ENCODE data around the gene PRKG1.

DNA sequence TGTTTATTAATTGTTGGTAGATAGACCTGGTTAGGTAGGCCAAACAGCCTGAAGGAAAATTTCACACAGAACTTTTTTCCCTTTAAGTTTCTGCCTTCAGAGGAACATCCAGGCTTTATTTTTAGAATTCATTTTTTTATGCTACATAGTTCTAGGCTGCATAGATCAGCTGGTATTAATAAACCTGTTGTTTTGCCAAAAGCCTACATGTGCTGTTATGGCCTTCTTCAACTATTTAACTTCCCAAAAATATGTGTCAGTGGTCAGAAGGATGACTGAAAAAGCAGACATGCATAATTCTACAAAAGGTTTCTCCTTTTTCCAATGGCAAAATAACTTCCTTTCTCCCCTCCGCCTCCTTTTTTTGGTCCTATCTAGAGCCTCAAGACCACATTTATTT is 936.8 kb downstream of the PRKG1 start:
- TF ChIP-seq CTCF (conservative IDR thresholded peaks at IDR 0.05 in 1 of 2, IDR thresholded peaks at IDR 0.05 in 1 of 2; ENCODE audit: low read depth in 1 of 2, low read length in 2 of 2) (no peak), EZH2 (IDR thresholded peaks at IDR 0.05; ENCODE audit: low read length, missing control alignments) (no peak)
